Suppressor macrophage treated with lipopolysaccharide for 4 hours (primary cell): ENCODE measurements around the gene COL23A1.
"Not testable (repeated sequence)": the region's sequence is repeated elsewhere in the genome, so short reads cannot be mapped to it uniquely, and the experiment has no call there.

Experiments used
- DNase-seq: peaks from one replicate; pipeline ENCODE4 v3.0.0-alpha.2; 2020

COL23A1 gene

DNA sequence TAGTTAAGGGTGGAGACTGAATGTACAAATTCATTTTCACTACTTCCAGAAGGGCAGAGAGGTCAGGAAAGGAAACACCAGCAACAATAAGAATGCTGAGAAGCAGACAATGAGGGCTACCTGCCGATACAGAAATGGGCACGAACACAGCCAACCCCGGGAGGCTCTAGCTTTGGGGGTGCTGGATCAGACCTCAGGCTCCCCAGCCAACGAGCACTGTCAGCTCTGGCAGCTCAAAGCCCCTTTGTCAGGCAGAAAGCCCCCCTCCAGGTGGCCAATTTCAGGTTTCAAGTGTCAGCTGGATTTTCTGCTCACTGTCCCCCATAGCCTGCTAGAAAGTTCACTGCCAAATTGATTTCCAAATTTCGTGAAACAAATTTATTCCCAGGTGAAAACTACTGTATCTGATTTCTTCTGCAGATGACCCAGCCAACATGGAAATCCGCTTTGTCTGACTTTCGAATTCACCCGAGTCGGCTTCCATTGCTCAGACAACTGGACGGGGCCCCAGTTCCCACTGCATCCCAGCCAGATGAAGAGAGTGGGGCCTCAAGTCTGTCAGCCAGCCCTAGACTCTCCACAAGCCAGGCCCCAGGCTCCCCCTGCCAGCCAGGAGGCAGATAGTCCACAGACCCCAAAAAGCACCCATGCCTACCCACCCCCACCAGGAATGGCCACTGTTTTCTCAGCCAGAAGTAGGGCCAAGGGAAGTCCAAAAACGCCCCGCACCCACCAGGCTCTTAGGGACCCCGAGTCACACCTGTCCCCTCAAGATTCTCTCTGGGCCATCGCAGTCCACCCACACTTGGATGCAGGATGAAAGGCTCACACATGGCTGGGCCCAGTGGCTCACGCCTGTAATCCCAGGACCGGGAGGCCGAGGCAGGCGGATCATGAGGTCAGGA lies 261.1 kb downstream of the COL23A1 start:
- DNase-seq, result no peak

DNA sequence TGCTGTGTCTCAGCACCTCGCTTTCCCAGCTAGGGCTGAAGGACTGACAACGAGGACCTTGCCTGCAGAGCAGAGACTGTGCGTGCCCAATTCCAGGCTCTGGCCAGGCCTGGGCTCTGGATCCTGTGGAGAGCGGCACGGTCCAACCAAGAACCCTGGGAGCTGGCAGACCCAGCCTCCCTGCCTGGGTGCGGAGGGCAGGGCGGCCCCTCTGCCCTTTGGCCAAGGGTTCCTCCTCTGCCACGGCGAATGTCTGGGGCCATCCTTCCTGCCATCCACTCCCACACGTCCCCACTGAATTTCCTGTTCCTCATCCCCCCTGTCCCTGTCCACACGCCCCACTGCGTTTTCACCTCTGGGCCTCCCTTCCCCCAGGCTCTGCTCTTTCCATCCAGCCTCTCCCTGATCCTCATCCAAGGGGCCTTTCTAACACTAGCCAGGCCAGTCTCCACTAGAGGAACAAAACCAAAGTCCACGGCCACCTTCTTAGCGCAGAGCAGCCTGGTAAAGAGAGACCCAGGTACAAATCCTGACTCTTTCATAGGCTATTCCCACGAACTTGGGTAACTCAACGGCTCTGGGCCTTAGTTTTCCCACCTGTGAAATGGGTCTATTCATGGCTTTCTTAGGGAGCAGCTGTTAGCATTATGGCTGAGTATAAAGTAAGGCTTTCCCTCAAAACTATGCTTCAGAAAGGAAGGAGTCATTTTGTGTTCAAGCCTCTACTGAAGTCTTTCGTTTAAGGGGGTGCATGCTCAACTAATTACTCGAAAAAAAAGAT lies 262.1 kb downstream of the COL23A1 start:
- peak; percentile 36 for DNase-seq

DNA sequence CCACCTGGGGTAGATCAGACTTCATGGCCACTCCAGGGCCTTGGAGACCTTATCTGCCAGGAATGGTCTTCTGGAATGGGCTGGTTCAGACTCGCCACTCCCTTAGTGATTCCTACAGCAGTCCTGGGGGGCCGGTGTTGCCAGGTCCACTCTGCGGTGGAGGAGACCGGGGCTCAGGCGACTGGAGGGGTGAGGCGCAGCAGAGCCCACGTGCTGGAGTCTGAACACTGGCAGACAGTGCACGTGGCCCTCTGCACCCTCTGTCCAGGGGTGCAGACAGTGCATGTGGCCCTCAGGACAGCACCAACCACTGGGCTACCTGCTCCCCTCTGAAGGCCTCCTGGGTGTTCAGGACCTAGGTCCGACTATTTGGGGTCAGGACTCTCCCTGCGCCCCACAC lies 262.7 kb downstream of the COL23A1 start:
- DNase-seq, result no peak

DNA sequence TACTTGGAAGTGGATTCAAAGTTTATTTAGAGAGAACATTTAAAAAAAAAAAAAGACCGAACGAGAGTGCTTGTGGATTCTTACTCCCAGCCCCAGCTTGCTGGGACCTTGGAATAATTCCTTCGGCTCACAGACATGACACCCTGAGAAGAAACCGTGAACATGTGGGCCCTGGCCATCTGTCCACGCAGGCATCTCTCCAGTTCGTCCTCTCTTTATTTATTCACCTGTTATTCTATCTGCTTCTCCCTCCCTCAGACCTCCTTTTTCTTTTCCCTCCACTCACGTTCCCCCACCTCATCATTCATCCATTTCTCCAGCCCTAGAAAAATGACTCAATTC lies 263.8 kb downstream of the COL23A1 start:
- no peak for DNase-seq

DNA sequence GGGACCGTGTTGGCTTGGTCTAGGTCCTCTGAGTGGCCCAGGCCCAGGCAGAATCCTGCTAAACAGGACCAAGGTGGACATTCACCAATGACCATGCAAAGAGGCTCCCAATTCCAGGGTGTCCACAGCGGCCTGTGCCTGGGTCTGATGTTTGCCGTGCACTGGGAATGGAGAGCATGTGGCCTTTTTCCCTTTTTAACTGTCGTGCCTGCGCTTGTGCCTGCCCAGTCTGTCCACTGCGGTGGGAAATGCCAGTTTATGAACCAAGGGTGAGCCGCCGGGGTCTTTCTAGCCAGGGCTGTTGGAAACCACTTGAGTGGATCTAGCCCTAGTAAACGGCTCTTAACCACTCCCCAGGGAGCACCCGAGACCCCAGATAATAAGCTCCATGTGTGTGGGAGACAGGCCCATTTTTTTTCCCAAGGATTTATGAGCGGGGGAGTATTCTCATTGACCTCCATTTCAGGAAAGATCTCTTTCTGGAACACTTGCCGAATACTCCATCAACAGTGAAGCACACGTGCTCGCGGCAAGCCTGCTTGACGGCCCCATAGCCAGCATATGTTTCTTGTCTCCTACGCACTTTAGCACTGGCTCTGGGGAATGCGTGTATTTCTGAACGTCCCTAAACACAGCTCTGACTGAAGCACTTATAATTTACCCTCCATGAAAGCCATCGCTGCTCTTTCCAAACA lies 264.4 kb downstream of the COL23A1 start:
- DNase-seq, result no peak

DNA sequence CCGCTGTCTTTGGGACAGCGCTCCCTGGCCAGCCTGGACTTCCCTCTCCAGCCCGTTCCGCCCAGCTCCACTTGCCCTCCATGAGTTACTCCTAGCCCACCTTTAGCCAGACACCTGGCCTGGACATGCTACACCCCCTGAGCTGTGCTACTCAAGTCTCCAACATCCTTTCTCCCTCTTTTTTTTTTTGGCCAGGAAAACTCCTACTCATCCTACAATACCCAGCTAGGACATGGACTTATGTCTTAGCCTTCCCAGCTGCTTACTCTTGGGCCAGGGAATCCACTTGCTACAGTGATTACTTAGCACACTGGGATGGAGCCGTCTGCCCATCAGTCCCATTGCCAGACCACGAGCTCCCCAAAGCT lies 264.9 kb downstream of the COL23A1 start:
- DNase-seq, result no peak

DNA sequence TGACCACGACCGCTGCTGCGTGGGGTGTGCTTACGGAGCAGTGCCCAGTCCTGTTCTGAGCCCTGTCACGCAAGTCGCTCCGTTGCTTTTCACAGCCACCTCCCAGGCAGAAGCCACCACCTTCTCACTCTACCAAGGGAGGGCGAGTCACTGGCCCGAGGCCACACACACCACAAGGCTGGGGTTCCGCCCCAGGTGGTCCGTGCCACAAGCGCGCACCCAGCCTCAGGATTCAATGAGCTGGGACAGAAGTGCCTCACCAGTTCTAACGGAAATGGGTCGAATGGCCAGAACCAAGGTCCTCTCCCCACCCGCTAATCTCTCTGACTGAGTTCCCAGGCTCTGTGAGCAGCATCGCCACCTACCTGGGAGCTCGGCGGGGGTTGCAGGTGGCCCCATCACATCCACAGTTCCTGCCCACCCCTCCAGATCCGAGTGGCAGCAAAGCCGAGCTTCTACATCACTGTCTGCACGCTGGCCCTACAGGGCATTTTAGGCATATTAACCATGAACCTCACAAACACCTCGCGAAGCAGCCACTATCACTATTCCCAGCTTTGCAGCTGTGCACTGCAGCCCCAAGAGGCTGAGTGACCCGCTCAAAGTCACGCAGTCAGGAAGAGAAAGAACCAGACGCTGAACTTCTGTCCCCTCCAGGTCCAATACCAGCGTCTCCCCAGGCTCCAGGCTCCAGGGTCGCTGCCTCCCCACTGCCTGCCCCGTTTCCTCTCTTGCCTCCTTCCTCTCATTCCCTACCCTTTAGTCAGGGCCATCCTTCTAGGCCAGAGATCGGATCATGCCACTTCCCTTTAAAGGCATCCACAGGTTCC lies 265.5 kb downstream of the COL23A1 start:
- DNase-seq, result no peak

DNA sequence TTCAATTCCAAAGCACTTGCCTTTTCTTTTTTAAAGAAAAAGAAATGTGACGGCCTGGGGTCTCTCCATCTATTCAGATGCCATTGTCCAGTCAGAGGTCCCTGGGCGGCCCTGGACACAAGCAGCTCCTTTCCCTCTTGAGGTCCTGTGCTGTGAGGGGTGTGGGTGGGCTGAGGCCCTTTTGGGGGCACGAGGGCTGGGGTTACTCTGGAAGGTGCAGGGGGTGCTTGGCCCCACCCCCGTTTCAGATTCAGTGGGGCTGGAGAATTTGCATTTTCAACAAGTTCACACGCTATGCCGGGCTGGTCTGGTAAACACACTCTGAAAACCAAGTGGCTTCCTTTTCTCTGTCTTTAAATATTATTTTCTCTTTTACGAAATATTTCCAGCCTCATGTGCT lies 266.2 kb downstream of the COL23A1 start:
- no peak for DNase-seq

DNA sequence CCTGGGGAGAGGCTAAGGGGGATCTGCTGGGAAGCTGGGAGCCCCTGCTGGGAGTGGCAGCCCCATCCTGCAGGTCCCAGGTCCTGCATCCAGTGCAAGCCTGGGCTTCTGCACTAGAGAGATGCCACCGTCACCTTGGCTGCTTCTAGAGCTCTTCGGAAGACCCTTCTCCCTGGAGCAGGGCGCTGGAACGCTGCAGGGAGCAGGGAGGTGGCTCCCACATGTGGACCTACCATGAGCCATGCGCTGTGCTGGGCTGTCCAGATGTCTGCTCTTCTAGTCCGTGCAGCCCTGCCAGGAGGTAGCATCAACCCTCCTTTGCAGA lies 266.7 kb downstream of the COL23A1 start:
- no peak for DNase-seq

DNA sequence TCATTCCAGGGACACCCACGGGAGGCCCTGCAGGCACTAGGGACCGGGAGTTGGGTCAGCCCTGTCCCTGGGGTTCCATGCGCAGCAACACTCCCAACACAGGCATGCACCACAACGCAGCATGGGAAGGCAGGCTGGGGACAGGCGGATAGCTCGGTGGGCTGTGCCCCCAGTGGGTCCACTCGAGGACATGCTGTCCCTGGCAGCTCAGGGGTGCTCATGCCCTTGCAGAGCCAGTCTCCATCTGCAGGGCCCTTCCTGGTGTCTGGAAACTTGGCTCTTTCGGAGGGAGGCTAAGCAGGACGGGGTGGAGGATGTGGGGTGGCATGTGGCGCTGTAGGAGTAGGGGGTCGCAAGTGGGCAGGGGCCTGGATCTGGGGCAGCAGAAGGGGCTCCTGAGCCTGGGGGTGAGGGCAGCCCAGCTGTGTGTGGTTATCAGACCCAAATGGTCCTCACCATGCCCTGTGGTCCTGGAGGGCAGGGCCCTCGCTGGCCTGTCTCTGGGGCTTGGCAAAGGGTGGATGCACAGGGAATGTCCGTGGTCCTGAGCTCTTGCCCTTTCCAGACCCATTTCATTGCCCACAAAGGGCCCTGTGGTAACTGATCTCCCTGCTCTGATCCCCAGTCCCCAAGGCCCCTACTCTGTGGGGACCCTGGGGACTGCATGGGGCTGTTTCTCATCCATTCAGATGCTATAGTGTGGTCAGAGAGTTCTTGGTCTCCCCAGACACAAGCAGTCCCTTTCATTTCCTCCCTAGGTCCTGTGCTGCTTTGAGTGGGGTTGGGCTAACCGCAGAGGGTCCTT lies 267.3 kb downstream of the COL23A1 start:
- DNase-seq, result no peak

DNA sequence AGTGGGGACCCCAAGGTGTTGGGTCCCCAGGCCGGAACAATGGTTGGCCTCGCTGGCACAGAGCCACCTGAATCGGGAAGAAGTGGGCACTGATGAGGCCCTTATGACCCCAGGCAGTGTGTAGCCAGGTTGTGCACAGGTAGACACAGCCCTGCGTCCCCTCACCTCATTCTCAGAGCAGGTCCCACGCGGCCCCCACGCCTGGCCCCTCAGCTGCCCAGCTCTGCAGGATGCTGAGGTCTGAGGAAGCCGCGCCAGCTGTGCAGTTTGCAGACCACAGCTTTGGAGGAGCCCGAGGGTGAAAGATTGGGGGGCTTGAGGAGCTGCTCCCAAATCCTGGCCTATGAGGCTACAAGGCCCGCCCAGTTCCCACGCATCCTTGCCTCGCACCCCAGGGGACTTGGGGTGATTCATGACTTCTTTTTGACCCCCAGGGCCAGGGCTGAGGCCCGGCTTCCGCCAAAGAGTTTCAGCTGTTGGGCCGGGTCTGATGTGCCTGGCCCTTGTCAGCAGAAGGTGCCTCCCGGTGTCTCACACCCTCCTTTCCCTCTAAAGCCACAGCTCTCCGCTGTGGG lies 269.8 kb downstream of the COL23A1 start:
- no peak for DNase-seq

DNA sequence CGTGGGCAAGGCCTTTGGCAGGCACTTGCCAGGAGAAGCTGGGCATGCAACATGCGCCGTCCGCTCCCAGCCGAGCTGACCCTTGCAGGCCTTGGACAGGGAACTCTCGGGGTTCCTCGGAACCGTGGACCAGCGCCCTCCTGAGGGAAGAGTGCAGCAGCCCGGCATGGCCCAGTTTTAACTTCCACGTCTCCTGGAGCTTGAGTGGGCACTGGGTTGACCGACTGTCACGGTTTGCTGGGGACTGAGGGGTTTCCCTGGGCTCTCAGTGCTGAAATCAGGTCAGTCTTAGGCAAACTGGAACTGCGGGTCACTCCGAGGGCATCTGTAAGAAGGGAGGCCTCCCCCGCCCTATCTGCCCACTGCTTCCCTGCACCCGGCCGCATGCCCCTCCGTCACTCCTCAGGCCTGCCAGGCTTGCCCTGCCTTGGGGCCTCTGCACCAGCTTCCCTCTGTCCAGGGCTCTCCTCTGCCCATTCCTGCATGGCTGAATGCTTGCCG lies 270.6 kb downstream of the COL23A1 start:
- no peak for DNase-seq

DNA sequence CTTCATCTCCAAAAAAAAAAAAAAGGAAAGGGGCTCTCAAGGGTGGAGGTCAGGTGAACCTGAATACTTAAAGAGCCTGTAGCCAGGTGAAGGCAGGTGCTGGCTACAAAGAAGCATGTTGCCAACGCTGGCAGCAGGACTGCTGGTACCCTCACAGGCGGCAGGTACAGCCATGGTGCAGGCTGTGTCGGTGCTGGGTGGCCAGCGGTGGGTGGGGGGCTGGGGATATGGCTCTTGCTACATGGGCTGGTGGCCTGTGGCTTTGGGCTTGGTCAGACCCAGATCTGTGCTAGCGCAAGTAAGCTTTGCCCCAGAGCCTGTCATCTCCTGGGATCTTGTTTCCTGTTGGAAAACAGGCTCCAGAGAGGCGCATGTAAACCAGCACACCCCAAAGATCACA lies 271.3 kb downstream of the COL23A1 start:
- no peak for DNase-seq

DNA sequence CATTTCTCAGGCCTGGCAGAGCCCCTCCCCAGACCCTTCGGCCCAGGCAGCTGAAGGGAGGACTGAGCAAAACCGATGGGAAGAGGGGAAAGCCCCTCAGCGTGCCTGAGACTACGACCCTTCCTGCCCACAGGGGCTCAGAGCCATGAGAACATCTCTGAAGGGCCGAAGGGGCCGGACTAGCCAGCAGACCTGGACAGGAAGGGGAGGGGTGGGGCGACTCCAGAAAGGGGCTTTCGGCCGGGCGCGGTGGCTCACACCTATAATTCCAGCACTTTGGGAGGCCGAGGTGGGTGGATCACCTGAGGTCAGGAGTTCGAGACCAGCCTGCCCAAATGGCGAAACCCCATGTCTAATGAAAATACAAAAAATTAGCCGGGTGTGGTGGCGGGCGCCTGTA lies 271.8 kb downstream of the COL23A1 start:
- no peak for DNase-seq

DNA sequence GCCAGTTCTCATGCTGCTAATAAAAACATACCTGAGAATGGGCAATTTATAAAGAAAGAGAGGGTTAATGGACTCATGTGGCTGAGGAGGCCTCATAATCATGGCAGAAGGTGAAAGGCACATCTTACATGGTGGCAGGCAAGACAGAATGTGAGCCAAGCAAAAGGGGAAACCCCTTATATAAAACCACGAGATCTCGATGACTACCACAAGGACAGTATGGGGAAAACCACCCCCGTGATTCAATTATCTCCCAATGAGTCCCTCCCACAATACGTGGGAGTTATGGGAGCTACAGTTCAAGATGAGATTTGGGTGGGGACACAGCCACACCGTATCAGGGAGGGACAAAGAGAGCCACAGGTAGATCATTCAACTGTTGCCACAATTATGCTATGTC lies 272.5 kb downstream of the COL23A1 start:
- DNase-seq, result not testable (repeated sequence)

DNA sequence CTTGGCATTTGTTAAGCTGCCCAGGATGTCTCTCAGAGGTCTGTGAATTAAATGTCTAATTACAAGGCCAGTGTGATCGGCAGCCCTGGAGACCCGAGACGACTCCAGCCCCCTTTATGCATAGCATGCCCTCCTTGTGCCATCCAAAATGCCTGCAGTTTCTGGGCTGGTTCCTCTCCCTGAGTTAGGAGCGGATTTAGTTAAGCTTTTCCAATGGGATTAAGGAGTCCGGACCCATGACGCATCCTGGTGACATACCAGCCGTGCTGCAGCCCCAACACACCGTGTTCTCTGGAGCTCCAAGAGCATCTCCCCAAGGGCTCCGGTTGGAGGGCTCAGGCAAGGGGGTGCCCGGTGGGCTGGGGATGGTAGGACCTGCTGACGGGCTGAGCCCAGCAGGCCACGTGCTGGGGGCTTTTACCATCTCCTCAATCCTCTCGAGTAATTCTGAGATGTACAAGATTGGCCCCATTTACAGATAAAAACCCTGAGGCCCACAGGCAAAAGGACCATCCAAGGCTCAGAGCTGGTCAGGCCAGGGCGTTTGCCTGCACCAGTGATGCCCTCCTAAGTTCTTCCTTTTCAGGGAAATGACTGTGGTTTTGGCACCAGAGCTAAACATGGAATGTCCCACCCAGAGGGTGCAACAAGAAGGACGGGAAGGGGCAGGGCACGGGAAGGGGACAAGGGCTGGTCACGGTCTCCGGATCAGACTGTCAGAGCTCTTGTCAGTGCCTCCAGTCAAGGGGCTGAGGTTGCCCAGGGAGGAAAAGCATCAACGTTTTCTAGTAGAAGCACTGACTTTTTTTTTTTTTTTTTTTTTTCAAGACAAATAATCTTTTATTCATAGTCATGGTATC lies 275.0 kb downstream of the COL23A1 start:
- DNase-seq, result no peak

DNA sequence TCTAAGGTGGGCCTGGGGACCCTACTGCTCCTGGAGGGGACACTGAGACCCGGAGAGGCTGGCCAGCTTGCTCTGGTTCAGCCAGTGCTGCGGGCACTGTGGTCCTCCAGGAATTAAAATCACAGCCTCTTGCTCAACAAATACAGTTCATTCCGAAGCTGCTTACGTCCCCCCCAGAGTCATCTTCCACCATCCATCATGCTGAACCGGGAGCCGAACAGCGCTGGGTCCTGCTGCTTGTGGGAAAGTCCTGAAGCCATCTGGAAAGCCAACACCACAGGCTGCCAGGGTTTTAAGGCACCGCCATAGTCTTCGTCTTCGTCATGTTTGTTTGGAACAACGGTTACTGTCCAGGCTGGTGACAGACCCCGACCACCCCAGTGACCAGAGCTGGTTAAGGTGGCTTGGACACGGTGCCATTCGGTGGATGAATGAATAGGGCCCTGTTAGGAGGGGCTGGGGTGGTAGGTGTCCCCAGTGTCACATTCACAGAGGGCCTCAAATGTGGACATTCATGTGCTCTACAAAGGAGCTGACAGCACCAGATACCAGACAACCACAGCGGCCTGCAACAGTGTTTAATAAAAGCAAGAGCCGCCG lies 276.0 kb downstream of the COL23A1 start:
- DNase-seq, result no peak

DNA sequence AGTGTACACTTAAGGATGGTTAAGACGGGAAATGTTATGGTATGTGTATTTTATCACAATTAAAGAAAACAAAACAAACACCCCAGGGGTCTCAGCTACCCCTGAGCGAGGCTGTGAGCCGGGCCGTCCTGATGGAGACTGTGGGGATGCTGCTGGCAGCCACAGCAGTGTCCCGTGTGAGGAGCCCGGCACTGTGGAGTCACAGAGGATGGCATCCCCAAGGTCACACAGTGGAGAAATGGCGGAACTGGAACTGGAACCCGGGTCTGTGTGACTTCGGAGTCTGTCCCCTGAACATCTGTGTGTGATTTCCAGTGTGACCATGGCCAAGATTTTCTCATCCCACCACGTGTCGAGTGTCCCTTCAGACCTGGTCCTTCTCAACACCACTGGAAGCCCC lies 276.9 kb downstream of the COL23A1 start:
- no peak for DNase-seq

DNA sequence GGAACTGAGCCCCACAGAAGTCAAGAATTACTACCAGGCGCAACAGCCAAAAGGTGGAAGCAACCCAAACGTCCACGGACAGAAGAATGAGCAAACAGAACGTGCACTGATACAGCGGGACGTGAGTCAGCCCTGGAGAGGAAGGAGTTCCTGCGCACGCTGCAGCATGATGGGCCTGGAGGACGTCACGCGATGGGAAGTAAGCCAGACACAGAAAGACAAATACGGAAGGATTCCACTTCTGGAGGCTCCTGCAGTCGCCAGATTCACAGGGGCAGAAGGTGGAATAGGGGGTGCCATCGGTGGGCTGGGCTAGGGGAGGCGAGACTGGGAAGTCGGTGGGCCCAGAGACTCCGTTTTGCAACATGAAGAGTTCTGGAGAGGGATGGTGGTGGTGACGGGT lies 277.3 kb downstream of the COL23A1 start:
- peak; percentile 93 for DNase-seq
